Measurements from ENCODE around the gene COASY.

Gene COASY

DNA sequence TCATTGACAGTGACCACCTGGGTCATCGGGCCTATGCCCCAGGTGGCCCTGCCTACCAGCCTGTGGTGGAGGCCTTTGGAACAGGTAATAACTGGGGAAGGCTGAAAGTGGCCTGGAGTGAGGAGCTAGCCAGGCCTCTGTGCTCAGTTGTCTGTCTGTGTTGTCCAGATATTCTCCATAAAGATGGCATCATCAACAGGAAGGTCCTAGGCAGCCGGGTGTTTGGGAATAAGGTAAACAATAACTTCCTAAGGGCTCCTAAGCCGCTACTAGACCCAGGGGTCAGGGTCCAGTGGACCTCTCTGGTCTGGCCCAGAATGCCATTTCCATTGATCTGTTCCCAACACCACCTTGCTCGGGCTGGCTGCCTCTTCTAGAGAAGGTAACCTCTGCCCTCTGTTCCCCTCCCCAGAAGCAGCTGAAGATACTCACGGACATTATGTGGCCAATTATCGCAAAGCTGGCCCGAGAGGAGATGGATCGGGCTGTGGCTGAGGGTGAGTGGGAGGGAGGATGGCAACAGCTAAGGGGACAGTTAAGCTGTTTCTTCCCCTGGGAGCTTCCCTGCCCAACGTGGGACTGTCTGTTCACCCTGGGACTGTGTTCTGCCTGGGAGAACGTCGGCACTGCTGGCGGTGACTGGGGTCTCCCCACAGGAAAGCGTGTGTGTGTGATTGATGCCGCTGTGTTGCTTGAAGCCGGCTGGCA lies 3.0 kb downstream of the COASY start:
- no peaks in the 10 kb centered on the region for H3K27me3 ChIP-seq (ENCODE audit: low read length)
- peaks cover 5% of the 10 kb centered on the region; the same call in 1 of the 2 replicates for H3F3A ChIP-seq (ENCODE audit: insufficient read depth)
- H3K4me3 ChIP-seq (ENCODE audit: insufficient read depth, low read length, poor library complexity, severe bottlenecking) = no peak overlapping the region
- H3K9ac ChIP-seq (ENCODE audit: low read length) = no peak overlapping the region
- no peaks in the 10 kb centered on the region for H3K36me3 ChIP-seq (ENCODE audit: low read length)
- no peak overlapping the region for H3K4me2 ChIP-seq (ENCODE audit: low read depth, low read length, poor library complexity, severe bottlenecking)
- no peaks in the 10 kb centered on the region for H3K9me3 ChIP-seq (ENCODE audit: insufficient read depth, low read length)
- no peak overlapping the region for H3K27ac ChIP-seq (ENCODE audit: low read depth, low read length)
- no peaks in the 10 kb centered on the region for H4K20me1 ChIP-seq (ENCODE audit: low read depth, low read length)
- H3K79me2 ChIP-seq (ENCODE audit: insufficient read depth, low read length) = peaks cover 41% of the 10 kb centered on the region
- no peak for TF ChIP-seq EZH2phosphoT487 (conservative IDR thresholded peaks at IDR 0.05; ENCODE audit: low read length)
- TF ChIP-seq, protein P1, sequence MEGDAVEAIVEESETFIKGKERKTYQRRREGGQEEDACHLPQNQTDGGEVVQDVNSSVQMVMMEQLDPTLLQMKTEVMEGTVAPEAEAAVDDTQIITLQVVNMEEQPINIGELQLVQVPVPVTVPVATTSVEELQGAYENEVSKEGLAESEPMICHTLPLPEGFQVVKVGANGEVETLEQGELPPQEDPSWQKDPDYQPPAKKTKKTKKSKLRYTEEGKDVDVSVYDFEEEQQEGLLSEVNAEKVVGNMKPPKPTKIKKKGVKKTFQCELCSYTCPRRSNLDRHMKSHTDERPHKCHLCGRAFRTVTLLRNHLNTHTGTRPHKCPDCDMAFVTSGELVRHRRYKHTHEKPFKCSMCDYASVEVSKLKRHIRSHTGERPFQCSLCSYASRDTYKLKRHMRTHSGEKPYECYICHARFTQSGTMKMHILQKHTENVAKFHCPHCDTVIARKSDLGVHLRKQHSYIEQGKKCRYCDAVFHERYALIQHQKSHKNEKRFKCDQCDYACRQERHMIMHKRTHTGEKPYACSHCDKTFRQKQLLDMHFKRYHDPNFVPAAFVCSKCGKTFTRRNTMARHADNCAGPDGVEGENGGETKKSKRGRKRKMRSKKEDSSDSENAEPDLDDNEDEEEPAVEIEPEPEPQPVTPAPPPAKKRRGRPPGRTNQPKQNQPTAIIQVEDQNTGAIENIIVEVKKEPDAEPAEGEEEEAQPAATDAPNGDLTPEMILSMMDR (IDR thresholded peaks at IDR 0.05; ENCODE audit: insufficient read depth, low read length, poor library complexity, severe bottlenecking) = no peak
- no peak overlapping the region for H2AFZ ChIP-seq (ENCODE audit: low read depth, low read length, severe bottlenecking)
- no peaks in the 10 kb centered on the region for H3K9me2 ChIP-seq (replicated peaks; ENCODE audit: insufficient read depth, low read length)

DNA sequence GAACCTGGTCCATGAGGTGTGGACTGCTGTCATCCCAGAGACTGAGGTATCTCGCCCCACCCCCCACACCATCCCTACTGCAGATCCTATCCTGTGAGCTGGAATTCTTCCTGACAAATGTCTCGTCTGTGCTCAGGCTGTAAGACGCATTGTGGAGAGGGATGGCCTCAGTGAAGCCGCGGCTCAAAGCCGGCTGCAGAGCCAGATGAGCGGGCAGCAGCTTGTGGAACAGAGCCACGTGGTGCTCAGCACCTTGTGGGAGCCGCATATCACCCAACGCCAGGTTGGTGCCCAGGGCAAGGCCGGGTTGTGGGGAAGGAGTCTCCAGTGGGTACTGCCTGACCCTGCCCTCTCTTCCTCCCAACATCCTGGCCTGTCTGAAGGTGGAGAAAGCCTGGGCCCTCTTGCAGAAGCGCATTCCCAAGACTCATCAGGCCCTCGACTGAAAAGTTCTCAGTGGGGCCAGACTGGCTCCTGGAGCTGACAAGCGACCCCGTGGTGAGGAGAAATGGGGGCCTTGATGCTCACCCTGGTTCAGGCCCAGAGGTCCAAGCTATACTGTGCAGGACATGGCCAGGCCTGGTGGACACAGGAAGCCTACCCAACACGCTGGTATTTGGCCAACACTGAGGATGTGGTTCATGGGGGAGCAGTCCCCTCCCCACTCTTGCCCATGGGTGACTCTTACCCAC lies 3.7 kb downstream of the COASY start:
- TF ChIP-seq EZH2phosphoT487 (conservative IDR thresholded peaks at IDR 0.05; ENCODE audit: low read length) = no peak
- TF ChIP-seq, protein P1 (IDR thresholded peaks at IDR 0.05; ENCODE audit: insufficient read depth, low read length, poor library complexity, severe bottlenecking) = no peak
- Histone ChIP-seq H3K9ac (ENCODE audit: low read length) (no peak overlapping the region), H3K9me2 (replicated peaks; ENCODE audit: insufficient read depth, low read length) (no peaks in the 10 kb centered on the region), H3K79me2 (ENCODE audit: insufficient read depth, low read length) (peaks cover 41% of the 10 kb centered on the region), H3K36me3 (ENCODE audit: low read length) (no peaks in the 10 kb centered on the region), H3K9me3 (ENCODE audit: insufficient read depth, low read length) (no peaks in the 10 kb centered on the region), H3K27ac (ENCODE audit: low read depth, low read length) (peak overlapping the region; percentile 25; the same call in 1 of the 2 replicates), H3K4me2 (ENCODE audit: low read depth, low read length, poor library complexity, severe bottlenecking) (no peak overlapping the region), H3K4me3 (ENCODE audit: insufficient read depth, low read length, poor library complexity, severe bottlenecking) (no peak overlapping the region), H3F3A (ENCODE audit: insufficient read depth) (peaks cover 5% of the 10 kb centered on the region; the same call in 1 of the 2 replicates), H2AFZ (ENCODE audit: low read depth, low read length, severe bottlenecking) (no peak overlapping the region), H3K27me3 (ENCODE audit: low read length) (no peaks in the 10 kb centered on the region), H4K20me1 (ENCODE audit: low read depth, low read length) (no peaks in the 10 kb centered on the region)

DNA sequence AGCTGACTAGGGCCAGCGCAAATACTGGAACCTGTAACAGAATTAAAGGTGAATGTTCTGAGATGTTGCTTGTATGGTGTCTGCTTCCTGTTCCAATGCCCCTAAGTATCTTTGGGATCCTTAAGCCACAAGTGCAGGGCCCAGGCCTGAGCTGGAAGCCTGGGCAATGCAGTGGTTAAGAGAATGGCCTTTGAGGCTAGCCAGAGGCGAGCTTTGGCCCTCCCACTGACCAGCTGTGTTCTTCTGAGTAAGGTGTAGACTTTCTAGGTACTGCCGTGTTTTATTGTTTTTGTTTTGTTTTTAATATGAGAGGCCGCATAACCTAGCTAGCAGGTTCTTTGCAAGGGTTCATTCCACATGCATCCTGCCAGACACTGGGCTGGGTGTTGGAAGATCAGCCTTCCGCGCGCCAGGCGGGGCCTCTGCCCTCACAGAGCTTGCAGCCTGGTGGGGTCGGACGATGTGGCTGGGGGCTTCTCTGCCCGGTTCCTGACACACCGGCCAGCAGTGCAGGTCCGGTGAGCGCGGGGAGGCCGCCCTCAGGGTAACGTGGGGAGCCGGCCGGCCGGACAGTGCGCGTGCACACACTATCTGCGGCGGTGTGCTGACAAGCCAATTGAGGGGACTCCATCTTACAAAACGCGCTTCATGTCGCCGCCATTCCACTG lies 4.4 kb downstream of the COASY start:
- H3F3A ChIP-seq (ENCODE audit: insufficient read depth) = 0 out of 2 replicates have a peak, but pooled peaks cover 5% of the 10 kb centered on the region
- H3K9ac ChIP-seq (ENCODE audit: low read length) = peak overlapping the region; percentile 78
- no peaks in the 10 kb centered on the region for H3K27me3 ChIP-seq (ENCODE audit: low read length)
- no peaks in the 10 kb centered on the region for H3K9me3 ChIP-seq (ENCODE audit: insufficient read depth, low read length)
- H2AFZ ChIP-seq (ENCODE audit: low read depth, low read length, severe bottlenecking) = no peak overlapping the region
- no peaks in the 10 kb centered on the region for H4K20me1 ChIP-seq (ENCODE audit: low read depth, low read length)
- peak overlapping the region; percentile 86 for H3K4me2 ChIP-seq (ENCODE audit: low read depth, low read length, poor library complexity, severe bottlenecking)
- 0 out of 2 replicates have a peak, but pooled peaks cover under 1% of the 10 kb centered on the region for H3K36me3 ChIP-seq (ENCODE audit: low read length)
- no peaks in the 10 kb centered on the region for H3K9me2 ChIP-seq (replicated peaks; ENCODE audit: insufficient read depth, low read length)
- TF ChIP-seq, protein P1 (IDR thresholded peaks at IDR 0.05; ENCODE audit: insufficient read depth, low read length, poor library complexity, severe bottlenecking) = no peak
- TF ChIP-seq EZH2phosphoT487 (conservative IDR thresholded peaks at IDR 0.05; ENCODE audit: low read length) = no peak
- H3K4me3 ChIP-seq (ENCODE audit: insufficient read depth, low read length, poor library complexity, severe bottlenecking) = peak overlapping the region; percentile 79
- H3K79me2 ChIP-seq (ENCODE audit: insufficient read depth, low read length) = peaks cover 40% of the 10 kb centered on the region
- H3K27ac ChIP-seq (ENCODE audit: low read depth, low read length) = peak overlapping the region; percentile 25
